GM12801 (cell line): ENCODE results near the gene NPAS3.

ENCODE experiments used
- CTCF ChIP-seq: IDR thresholded peaks from one replicate; pipeline ENCODE4 v1.5.1; 2011; ENCODE audit warnings: control low read depth; ENCODE audit not compliant: insufficient read length; ENCODE audit errors: extremely low read depth

NPAS3 gene

GRCh38 chr14:33401311-33401710 lies 462.6 kb downstream of the NPAS3 start:
- TF ChIP-seq CTCF: no peak

- TF ChIP-seq CTCF: no peak
These were observed 463.9 kb downstream of the NPAS3 start for GRCh38 chr14:33402604-33403003.

DNA sequence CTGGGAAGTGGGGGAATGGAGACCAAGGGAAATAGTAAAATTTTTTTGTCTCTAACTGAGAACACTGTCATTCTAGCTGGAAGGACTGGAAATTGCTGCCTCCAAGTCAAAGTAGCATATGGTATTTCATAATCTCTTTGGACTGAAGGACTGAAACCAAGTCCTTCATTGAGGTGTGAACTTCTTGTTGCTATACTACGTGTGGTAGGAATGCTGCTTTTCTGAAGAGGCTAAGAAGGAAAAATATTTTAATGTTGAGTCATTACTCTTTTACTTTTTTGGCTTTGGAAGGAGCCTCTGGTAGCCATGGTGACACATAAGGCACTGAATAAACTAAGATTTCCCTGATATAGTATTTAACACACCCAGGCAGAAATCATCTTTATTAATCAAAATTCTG lies 465.4 kb downstream of the NPAS3 start:
- TF ChIP-seq CTCF: no peak

DNA sequence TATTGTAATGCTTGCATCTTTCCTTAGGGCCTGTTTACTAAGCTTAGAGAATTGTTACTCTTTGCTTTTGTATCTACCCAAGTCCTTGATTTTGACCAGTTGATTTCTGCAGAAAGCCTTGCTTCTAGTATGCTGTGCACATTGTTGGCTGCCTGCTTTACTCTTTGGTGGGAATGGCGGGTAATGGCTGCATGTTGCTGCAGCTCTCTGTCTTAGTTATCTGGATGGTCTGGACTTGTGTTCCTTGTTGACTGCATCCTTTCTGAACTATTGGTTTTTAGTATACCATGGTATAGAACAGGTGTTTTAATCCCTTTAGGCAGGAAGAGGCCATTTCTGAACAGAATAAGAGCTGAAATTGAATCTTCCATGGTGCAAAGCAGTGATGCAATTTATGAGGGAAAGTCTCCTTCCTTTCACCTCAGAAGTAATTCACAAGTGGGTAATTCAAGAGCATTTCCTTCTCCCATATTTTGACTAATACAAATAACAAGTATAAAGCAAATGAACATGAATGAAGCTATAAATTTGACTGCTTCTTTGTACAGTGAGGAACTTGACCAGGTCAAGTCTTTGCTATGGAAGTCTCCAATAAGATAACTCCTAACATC lies 466.4 kb downstream of the NPAS3 start:
- no peak for TF ChIP-seq CTCF

GRCh38 chr14:33406766-33407165 lies 468.1 kb downstream of the NPAS3 start:
- no peak for TF ChIP-seq CTCF

- TF ChIP-seq CTCF: no peak
These were observed 469.6 kb downstream of the NPAS3 start for GRCh38 chr14:33408291-33408690.

GRCh38 chr14:33412450-33412849 lies 473.8 kb downstream of the NPAS3 start:
- no peak for TF ChIP-seq CTCF
